Testis (tissue), 3 donors: ENCODE data around the gene CCDC93. TPM values are rescaled to one million over a fixed set of nuclear protein-coding genes. Genes with fewer than 3 reads are reported as not detected.

Experiments used
- DNase-seq: peaks from one replicate; pipeline ENCODE4 v3.0.0-alpha.2; 2019
- H3K27ac ChIP-seq, 2 donors: fragments of 200-600 bp; sonication (generic); one replicate each; pipeline ENCODE4 v1.5.1; 2019
- H3K27me3 ChIP-seq: fragments of 200-600 bp; sonication (generic); one replicate; pipeline ENCODE4 v1.5.1; 2019
- H3K36me3 ChIP-seq: fragments of 200-600 bp; sonication (generic); one replicate; pipeline ENCODE4 v1.5.1; 2017; ENCODE audit warnings: low read depth; ENCODE audit errors: missing control alignments
- H3K4me1 ChIP-seq: fragments of 200-600 bp; sonication (generic); one replicate; pipeline ENCODE4 v1.5.1; 2019
- H3K4me3 ChIP-seq, 2 donors: fragments of 200-600 bp; sonication (generic); one replicate each; pipeline ENCODE4 v1.5.1; 2017 to 2019
- H3K9me3 ChIP-seq: fragments of 200-600 bp; sonication (generic); one replicate; pipeline ENCODE4 v1.5.1; 2017
- POLR2A ChIP-seq: fragments of 450-650 bp; IDR thresholded peaks from one replicate; pipeline ENCODE4 v1.6.1; 2017; ENCODE audit warnings: antibody characterized with exemption, mild to moderate bottlenecking, moderate library complexity
- WGBS, 2 donors: methylation state at CpG; one replicate each; pipeline ENCODE4 v1.1.5; 2018; 5-methylcytosine and 5-hydroxymethylcytosine counted together
- intact Hi-C: fragments of 100-400 bp; cut with DNase I; formaldehyde crosslinking; loops from one replicate; pipeline ENCODE4 v1.15.1; 2023; ENCODE audit warnings: low total_unique reads
- polyA plus RNA-seq: library from polyadenylated mRNA; stranded (reverse); fragments of 350-450 nt; fragmentation: Illumina TruSeq; extraction: RNeasy Lipid Tissue Mini Kit (QIAGEN cat#74804); gene quantifications from one replicate; pipeline ENCODE4 v1.2.3, GENCODE V29; 2014; ENCODE audit warnings: low read depth, low replicate concordance; ENCODE audit not compliant: insufficient read depth
- total RNA-seq, 2 donors: library from RNA; depleted of rRNA; stranded (reverse); fragments of >200 nt; gene quantifications; one replicate each; pipeline ENCODE4 v1.2.3, GENCODE V29; 2016
- TF ChIP-seq, protein P1 (sequence below), 3 experiments: fragments of 450-650 bp in 2 of 3; fragments of 200-600 bp in 1 of 3; sonication (generic) in 1 of 3; IDR thresholded peaks; one replicate each; pipeline ENCODE4 v1.5.1; 2016 to 2019; ENCODE audit warnings: antibody characterized with exemption in 3 of 3, mild to moderate bottlenecking in 2 of 3, moderate library complexity in 1 of 3

CCDC93 gene
- total and polyA plus RNA-seq, 3 donors from 2014 or later, result 44.4 to 82.3 (median 61.6) TPM

DNA sequence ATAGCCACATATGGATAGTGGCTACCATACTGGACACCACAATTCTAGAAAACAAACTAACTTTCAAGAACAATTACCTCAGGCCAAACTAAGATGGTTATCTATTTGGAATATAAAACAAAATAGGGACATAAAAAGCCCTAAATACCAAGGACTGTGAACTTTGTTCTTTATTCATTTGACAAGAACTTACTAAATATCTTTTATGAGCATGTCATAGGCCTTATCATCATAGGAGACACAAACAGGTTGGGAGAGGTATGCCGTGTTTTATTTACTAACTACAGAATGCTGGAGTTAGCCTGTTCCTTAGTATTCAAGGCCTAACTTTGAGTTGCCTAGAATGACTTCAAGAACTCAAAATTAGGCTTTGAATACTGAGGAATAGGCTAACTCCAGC, 32.1 kb downstream of the CCDC93 start:
- Histone ChIP-seq H3K4me3 (no peak overlapping the region), H3K36me3 (no peaks in the 10 kb centered on the region), H3K9me3 (no peaks in the 10 kb centered on the region), H3K27me3 (no peaks in the 10 kb centered on the region), H3K4me1 (no peaks in the 10 kb centered on the region), H3K27ac (no peak overlapping the region)
- no peak for DNase-seq
- TF ChIP-seq, protein P1, sequence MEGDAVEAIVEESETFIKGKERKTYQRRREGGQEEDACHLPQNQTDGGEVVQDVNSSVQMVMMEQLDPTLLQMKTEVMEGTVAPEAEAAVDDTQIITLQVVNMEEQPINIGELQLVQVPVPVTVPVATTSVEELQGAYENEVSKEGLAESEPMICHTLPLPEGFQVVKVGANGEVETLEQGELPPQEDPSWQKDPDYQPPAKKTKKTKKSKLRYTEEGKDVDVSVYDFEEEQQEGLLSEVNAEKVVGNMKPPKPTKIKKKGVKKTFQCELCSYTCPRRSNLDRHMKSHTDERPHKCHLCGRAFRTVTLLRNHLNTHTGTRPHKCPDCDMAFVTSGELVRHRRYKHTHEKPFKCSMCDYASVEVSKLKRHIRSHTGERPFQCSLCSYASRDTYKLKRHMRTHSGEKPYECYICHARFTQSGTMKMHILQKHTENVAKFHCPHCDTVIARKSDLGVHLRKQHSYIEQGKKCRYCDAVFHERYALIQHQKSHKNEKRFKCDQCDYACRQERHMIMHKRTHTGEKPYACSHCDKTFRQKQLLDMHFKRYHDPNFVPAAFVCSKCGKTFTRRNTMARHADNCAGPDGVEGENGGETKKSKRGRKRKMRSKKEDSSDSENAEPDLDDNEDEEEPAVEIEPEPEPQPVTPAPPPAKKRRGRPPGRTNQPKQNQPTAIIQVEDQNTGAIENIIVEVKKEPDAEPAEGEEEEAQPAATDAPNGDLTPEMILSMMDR (IDR thresholded peaks at IDR 0.05), result no peak
- TF ChIP-seq POLR2A, result no peak
- intact Hi-C loops, result no loop called here
- 85 to 94% methylated on average over 1 of the region's 1 CpG for WGBS, 2 donors

DNA sequence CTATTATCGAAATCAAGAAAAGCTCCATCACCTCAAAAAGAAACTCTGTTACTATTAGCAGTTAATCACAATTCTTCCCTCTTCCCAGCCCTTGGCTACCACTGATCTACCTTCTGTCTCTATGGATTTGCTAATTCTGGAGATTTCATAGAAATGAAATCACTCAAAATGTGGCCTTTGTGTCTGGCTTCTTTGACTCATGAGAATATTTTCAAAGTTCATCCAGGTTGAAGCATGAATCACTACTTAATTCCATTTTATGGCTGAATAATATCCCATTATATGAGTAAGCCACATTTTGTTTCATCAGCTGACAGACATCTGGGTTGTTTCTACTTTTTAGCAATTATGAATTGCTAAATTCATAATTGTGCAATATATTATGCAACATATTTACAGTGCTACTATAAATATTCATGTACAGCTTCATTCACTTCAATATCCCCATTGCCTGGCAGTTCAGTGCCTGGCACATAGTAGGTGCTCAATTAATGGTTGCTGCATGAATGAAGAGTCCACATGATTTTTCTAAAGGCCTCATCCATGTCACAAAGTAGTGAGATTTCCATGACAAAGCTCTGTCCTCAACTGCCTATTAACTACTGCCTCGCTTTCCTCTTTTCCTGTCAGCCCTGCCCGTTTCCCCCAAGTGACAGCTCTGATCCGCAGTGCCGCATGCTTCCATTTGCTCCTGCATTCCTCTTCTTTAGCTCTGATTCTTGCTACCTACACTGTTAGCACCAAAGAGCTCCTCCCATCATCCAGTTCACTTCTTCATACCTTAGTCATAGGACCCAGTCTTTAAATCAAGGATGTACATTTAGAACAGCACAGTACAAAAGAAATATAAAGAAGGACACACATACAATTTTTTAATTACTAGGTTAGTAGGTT, 32.8 kb downstream of the CCDC93 start:
- H3K36me3 ChIP-seq, result no peaks in the 10 kb centered on the region
- H3K4me3 ChIP-seq, result no peak overlapping the region
- H3K27me3 ChIP-seq, result no peaks in the 10 kb centered on the region
- intact Hi-C loops, result no loop called here
- no peaks in the 10 kb centered on the region for H3K9me3 ChIP-seq
- no peaks in the 10 kb centered on the region for H3K4me1 ChIP-seq
- no peak overlapping the region for H3K27ac ChIP-seq
- DNase-seq, result no peak
- TF ChIP-seq, protein P1 (IDR thresholded peaks at IDR 0.05), result no peak
- no peak for TF ChIP-seq POLR2A
- 88 to 89% methylated on average over 5 of the region's 5 CpGs for WGBS, 2 donors

DNA sequence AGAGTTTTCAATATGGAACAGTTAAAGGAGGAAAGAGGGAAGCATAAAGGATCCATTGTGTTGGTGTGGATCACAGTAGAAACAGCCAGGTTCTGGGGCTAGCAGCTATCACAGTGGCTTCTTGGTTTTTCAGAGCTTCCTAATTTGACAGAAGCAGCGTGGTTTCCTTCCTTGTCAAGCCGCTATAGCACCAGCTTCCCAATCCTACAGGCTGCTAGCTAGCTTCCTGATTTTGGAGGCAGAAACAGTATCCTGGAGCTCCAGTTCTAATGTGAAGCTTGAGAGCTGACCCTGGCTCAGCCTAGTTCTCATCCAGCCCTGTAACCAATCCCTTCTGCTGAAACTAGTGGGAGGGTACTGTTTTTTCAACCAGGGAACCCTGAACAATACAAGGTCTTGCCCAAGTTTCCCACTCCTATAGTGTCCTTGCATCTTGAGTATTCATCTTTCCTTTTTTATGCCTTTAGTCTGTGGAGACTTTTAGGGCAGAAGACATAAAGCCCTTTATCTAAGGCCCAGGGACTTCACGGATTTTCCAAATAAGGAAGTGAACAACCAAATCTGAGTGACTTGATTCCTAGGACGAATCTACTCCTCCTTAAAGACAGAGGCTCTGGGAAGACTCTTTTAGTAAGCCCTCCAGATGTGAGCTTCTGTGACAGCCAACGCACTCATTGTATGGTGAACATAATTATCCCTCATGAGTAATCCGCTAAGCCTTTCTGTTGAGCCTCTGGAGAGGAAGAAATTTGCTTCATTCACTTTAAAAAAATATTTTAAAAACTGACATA, 33.8 kb downstream of the CCDC93 start:
- H3K27me3 ChIP-seq, result no peaks in the 10 kb centered on the region
- no peak for DNase-seq
- TF ChIP-seq POLR2A, result no peak
- TF ChIP-seq, protein P1 (IDR thresholded peaks at IDR 0.05), result no peak
- WGBS, 2 donors, result 76 to 85% methylated on average over 6 of the region's 6 CpGs
- no peaks in the 10 kb centered on the region for H3K9me3 ChIP-seq
- H3K27ac ChIP-seq, result no peak overlapping the region
- no peaks in the 10 kb centered on the region for H3K4me1 ChIP-seq
- H3K4me3 ChIP-seq, result no peak overlapping the region
- intact Hi-C loops, result no loop called here
- H3K36me3 ChIP-seq, result no peaks in the 10 kb centered on the region

DNA sequence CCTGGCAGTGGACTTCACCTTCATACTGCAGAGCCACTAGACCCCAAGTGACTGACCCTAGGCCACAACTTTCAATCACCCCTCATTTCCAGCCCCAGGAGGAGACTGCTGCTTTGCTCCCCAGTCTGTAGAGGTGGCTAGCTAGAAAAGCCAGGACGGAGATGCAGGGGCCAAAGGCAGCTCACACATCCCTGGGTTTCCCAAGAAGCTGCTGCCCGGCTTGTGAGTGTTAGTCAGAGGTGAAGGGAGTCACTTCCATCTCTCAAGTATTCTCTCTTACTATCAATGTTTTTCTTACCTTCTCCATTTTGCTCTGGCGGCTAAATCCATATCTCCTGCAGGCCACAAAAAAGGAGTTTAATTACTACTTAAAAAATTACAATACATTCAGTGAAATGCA, 36.2 kb downstream of the CCDC93 start:
- no peaks in the 10 kb centered on the region for H3K9me3 ChIP-seq
- no peaks in the 10 kb centered on the region for H3K36me3 ChIP-seq
- TF ChIP-seq POLR2A, result no peak
- TF ChIP-seq, protein P1 (IDR thresholded peaks at IDR 0.05), result no peak
- no peak overlapping the region for H3K27ac ChIP-seq
- H3K4me1 ChIP-seq, result no peaks in the 10 kb centered on the region
- no peak for DNase-seq
- no peak overlapping the region for H3K4me3 ChIP-seq
- 95 to 98% methylated on average over 2 to 3 of the region's 3 CpGs for WGBS, 2 donors
- intact Hi-C loops, result no loop called here
- no peaks in the 10 kb centered on the region for H3K27me3 ChIP-seq
